NCI-H1694 treated with DMSO at 0.1 percent for 48 hours (cell line): ENCODE results near the gene GTF2A1L.
"Not testable (repeated sequence)": the region's sequence is repeated elsewhere in the genome, so short reads cannot be mapped to it uniquely, and the experiment has no call there.

ENCODE experiments used
- DNase-seq: peaks from one replicate; lab custom pipeline; 2025; lab: John Stamatoyannopoulos, UW

GTF2A1L gene

DNA sequence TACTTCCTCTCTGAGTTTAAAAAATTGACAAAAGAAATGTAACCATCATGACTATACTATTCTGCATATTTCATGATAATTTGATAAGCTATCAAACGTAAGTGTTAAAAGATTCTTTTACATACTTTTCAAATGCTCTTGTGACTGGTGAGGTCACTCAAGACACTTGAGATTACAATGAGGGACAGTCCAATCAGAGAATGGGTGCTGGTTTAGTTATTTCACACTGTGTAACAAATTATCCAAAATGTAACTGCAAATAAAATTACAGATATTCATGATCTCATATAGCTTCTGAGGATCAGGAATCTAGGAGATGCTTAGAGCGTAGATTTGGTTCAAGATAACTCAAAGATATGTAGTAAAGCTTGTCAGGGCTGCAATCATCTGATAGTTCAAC, 4.4 kb upstream of the GTF2A1L start:
- DNase-seq = no peak

DNA sequence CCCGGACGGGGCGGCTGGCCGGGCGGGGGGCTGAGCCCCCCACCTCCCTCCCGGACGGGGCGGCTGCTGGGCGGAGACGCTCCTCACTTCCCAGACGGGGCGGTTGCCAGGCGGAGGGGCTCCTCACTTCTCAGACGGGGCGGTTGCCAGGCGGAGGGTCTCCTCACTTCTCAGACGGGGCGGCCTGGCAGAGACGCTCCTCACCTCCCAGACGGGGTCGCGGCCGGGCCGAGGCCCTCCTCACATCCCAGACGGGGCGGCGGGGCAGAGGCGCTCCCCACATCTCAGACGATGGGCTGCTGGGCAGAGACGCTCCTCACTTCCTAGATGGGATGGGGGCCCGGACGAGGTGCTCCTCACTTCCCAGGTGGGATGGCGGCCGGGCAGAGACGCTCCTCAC, 3.1 kb upstream of the GTF2A1L start:
- not testable (repeated sequence) for DNase-seq

DNA sequence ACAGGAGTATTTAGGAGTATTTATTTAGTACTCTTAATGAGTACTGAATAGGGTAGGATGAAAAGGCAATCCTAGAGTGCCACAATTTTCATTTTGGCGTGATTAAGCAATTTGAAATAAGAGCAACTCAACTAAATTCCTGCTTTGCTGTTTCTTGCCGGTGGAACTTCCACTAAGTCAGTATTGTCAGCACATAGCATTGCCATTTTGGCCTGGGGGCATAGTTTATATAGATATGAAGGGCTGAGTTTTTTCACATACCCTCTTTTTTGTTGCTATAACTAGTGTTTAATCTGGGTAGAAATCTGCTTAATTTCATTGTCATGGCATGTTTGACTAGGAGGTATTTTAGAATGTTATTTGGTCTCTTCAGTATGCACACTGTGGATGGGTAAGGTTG, 1.9 kb downstream of the GTF2A1L start:
- no peak for DNase-seq

DNA sequence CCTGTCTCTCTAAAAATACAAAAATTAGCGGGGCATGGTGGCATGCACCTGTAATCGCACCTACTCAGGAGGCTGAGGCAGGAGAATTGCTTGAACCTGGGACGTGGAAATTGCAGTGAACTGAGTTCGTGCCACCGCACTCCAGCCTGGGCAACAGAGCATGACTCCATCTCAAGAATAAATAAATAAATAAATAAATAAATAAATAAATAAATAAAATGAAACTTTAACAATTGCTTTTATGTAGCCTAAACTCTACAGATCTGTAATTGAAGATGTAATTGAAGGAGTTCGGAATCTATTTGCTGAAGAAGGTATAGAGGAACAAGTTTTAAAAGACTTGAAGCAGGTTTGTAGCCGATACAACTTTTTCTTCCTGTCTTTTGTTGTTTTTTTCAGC, 2.9 kb downstream of the GTF2A1L start:
- DNase-seq = no peak

DNA sequence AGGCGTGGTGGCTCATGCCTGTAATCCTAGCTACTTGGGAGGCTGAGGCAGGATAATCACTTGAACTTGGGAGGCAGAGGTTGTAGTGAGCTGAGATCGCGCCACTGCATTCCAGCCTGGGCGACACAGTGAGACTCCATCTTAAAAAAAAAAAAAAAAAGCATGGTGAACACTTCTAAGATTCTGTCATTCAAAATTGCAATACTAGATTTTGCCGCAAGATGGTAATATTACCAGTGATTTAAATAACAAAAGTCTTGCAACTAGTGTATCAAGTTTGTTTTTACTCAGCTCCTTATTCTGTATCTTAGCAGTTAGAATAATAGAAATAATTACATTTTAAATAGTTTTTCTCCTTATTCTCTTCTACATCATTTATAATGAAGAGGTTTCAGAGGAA, 5.0 kb downstream of the GTF2A1L start:
- not testable (repeated sequence) for DNase-seq

DNA sequence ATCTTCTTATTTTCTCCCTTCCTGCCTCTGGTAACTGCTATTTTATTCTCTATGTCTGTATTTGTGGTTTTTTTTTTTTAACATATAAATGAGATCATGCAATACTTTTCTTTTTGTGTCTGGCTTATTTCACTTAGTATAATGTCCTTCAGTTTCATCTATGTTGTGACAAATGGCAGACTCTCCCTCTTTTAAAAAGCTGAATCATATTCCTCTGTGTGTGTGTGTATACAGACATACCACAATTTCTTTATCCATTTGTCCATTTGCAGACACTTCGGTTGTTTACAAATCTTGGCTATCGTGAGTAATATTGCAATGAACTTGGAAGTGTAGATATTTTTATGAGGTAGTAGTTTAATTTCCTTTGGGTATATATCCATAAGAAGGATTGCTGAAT, 7.0 kb downstream of the GTF2A1L start:
- DNase-seq = no peak

DNA sequence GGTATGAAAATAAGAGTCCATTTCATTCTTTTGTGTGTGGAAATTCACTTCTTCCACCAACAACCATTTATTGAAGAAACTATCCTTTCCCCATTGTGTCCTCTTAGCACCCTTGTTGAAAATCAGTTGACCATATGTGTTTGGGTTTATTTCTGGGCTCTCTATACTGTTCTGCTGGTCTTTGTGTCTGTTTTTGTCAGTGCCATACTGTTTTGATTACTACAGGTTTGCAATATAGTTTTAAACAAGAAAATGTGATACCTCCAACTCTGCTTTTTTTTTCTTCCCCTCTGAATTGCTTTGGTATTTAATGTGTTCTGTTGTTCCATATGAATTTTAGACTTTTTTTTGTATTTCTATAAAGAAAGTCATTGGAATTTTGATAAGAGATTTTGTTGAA, 8.4 kb downstream of the GTF2A1L start:
- DNase-seq = no peak

DNA sequence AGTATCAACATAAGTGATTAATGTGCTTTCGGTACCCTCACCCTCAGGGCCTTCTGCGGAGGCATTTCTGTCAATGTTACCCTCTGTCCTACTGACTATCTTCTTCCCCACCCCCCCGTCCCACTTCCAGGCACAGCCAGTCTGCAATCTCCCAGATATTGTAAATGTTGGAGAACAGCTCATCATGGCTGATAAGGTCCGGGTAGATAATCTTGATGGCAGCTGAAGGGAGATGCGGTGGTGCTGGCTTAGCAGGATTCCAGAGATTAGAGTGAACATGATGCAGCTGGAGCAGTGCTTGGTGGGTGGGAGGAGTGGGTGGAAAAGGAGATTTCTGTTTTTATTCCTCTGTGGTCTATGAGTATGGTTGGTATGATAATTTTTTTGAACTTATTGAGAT, 15.5 kb downstream of the GTF2A1L start:
- no peak for DNase-seq

DNA sequence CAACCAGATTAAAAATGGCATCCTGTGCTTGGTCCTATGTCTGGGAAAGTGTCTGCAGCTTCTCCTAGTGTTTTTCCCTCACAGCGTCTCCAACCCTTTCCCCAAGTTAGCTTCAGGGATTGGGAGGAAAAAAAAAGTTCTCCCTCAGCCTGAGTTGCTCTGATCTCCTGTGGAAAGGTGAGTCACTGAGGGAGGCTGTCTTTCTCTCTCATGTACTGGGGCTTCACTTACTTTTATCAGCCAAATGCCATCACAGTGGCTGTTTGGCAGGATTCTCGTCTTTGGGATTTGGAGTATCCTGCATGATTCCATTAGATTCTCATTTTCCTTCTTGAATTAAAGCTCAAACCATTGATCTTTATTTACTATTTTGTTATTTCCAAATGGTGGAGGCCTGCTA, 18.1 kb downstream of the GTF2A1L start:
- DNase-seq = no peak

DNA sequence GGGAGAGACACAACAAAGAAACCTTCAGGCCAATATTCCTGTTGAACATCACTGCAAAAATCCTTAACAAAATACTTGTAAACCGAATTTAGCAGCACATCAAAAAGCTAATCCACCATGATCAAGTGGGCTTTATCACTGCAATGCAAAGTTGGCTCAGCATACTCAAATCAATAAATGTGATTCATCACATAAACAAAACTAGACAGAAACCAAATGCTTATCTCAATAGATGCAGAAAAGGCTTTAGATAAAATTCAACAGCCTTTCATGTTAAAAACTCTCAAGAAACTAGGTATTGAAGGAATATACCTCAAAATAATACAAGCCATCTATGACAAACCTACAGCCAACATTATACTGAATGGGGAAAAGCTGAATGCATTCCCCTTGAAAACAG, 20.6 kb downstream of the GTF2A1L start:
- no peak for DNase-seq

DNA sequence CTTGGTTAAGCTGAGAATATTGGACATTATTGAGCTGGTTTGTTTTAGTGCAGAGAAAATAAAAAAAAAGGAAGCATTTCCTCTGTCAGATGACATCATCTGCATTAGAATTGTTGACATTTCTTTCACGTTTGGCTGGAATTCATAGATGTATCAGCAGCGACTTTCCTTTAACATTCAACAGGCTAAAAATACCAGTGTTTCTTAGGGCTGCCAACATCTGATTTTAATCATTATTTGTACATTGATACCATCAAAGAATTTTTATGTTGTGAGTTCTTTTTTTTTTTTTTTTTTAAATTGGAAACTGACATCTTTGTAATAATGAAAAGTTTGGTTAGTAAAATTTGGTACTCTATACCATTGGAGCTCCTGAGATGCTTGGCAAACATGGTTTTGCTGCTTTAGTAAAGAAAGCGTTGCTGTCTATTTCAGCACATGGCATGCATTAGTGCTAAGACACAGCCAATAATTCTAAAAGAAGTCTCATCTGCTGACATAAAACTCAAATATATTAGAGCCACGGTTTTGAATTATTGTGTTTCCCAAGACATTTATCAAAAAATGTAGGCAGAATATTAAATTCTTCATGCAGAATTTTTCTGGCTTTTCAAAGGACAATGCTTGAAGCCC, 33.6 kb downstream of the GTF2A1L start:
- no peak for DNase-seq

DNA sequence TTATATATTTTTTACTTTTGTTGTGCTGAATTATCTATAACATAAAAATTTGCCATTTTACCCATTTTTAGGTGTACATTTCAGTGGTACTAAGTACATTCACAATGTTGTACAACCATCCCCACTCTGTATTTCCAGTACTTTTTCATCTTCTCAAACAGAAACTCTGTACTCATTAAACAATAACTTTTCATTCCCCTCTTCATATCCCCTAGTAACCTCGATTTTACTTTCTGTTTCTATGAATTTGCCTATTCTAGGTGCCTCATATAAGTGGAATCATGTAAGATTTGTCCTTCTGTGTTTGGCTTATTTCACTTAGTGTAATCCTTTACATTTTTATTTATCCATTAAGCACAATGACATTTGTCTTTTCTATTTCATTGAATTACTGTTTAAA, 51.3 kb downstream of the GTF2A1L start:
- no peak for DNase-seq

DNA sequence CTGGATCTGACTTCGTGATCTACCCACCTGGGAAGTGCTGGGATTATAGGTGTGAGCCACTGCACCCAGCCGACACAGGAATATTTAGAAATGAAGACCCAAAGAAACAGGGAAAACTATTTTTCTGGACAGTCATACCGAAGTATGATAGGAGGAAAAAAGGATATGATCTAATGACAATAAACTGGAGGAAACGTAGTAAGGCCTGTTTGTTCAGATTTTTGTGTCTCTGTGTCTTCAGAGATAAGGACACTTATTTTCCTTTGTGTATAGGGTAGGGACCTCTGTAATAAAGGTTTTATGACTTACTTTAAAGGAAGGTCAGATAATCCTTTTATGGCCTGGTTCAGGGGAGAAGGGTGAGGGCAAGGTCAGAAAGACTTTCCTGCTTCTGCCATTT, 55.9 kb downstream of the GTF2A1L start:
- no peak for DNase-seq

DNA sequence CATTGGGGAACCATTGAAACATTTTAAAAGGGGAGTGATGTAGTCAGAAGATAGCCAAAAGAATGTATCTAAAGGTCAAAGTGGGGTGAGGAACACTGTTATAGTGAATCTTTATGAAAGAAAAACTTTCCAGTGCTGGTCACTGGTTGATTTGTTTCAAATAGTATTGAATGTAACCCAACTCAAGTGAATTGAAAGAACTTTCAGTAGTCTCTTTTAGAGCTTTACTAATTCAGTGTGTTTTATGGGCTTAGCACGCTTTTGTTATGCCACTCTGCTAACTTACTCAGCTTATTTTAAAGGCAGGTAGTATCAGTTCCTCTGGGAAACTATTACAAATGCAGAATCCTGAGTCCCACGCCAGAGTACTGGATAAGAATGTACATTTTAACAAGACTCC, 57.3 kb downstream of the GTF2A1L start:
- no peak for DNase-seq

DNA sequence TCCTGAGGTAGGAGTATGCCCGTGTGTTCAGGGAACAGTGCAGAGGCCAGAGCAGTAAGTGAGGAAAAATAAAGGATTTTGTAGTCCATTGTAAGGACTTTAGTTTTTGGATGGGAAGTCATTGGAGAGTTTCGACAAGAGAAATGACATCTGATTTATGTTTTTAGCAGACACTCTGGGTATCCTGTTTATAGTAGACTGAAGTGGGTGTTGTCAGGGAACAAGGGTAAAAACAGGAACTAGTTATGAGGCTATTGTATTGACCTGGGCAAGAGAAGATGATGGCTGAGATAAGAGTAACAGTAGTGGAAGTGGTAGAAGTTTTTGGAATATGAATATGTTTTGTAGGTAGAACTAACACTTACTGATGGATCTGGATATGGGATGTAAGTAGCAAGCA, 59.8 kb downstream of the GTF2A1L start:
- DNase-seq = no peak

DNA sequence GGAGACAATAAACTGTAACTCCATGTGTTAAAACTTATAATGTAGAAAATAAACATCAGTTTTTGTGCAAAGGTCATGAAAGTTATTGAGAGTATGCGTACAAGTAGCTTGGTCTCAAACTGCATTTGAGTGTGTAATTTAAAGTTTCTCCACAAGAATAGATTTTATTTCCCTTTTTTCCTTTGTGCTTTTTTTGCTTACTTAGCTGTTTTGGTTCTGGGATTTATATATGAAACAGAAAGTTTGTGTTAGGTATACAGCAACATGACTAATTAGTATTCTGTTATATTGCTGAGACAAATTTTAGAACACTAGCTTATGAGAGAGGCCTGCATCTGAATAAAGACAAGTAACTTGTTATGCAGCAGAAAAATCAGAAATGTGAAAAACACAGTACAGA, 67.5 kb downstream of the GTF2A1L start:
- no peak for DNase-seq

DNA sequence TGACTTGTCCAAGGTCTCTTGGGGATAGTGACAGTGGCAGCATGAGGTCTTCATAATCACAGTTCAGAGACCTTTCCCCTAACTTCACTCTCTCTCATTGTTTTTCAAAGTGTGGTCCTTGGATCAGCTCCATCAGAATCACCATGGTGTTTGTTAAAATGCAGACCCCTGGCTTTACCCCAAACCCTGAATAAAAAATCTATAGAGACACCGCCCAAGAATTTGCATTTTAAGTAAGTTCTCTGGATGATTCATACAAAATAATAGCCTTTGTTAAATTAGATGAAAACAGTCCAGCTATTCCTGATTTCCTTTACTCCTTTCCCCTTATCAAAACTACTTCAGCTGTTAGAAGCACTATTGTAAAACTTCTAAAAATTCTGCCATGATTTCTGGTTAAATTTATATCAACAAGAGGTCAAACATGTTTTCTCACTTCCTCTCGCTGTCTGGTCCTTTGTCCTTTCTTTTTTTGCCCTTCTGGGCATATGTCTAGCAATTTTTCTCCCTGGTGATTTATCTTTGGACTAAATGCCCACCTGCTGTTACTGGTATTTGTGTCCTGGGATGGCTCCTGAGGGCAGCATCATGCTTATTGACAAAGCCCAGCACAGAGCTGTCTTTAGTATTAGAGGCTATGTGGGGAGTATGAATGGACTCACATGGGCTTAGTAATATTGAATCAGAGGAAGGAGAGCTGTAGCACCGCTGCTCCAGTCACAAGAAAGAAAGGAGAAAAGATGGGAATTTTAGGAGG, 74.5 kb downstream of the GTF2A1L start:
- no peak for DNase-seq

DNA sequence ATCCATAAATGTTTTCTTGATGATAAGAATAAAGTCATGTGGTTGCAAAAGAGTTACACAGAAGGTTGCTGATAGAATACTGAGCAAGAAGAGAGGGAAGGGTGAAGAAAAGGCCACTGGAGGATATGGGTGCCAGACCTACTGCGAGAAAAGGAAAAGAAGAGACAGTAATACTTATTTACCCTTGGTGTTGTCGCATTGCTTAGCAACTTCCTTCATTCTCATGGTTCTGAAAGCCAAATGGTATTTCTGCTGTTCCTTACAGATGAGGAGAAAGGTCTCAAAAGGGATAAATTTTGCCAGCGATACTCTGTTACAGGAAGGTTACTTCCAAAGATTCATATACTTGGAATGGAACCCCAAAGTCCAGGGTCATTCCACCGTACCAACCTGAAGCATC, 75.4 kb downstream of the GTF2A1L start:
- no peak for DNase-seq

DNA sequence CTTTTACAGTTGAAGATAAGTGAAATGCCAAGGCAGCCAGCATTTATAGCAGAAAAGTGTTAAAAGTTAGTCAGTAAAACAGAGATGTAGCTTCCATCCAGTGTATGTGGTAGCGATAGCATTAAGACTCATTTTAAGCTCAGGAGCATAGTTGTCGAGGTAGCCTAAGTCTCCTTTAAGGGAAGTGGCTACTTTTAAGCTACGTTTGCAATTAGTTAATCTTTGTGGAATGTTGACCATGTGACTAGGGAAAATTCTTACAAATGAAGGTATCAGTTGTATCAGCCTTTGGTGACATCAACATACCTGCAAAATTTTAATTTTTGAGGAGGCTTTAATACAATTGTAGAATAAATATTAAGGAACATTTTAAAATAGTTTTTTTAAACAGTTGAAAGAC, 76.0 kb downstream of the GTF2A1L start:
- DNase-seq = no peak

DNA sequence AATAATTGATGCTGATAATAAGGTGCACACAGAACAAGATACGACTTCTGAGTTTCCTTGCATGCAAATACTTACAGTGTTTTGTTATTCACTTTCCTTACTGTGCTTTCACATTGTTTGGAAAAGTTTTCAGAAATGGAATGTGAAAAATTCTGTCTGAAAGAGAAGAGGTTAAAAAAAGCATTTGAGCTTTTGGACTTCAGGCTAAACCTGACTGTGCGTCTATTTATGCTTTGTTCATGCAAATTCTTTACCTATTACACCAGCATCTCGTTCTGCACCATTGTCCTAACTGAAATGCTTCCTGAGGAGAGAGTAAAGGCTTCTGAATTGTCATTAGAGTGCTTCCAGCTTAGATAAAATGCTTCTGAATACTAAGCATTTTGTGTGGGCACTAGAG, 76.5 kb downstream of the GTF2A1L start:
- DNase-seq = no peak

DNA sequence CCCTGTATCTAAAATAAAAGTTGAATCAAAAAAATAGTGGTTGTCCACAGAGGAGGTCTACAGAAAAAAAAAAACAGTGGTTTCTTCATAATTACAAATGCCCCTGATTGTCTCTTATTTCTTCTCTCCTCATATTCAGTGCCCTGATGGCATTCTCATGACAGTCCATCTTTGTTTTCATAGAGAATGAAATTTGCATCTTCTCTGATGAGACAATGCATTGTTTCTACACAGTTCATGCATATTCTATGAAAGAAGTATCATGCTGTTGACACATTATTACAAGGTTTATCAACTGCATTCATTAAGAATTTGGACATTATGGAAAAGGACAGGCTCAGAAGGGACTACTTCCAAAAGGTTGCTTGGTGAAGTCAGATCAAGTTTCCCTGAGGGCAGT, 78.3 kb downstream of the GTF2A1L start:
- no peak for DNase-seq

DNA sequence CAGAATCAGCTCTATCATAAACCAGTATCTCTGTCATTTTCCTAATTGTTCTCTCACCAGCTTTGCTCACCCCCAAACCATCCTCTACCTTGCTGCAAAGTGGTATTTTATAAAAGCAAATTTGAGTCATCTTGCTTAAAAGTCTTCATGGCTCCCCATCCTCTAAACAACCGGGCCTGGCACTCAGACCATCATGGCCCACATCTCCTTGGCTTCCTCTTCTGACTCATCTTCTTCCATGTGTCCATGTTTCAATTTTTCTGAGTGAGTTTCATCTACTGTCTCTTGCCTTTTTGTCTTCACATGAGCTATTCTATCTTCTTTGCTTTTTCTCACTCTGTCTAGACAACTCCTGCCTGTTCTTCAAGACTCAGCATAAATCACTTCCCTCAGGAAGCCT, 79.2 kb downstream of the GTF2A1L start:
- DNase-seq = no peak

DNA sequence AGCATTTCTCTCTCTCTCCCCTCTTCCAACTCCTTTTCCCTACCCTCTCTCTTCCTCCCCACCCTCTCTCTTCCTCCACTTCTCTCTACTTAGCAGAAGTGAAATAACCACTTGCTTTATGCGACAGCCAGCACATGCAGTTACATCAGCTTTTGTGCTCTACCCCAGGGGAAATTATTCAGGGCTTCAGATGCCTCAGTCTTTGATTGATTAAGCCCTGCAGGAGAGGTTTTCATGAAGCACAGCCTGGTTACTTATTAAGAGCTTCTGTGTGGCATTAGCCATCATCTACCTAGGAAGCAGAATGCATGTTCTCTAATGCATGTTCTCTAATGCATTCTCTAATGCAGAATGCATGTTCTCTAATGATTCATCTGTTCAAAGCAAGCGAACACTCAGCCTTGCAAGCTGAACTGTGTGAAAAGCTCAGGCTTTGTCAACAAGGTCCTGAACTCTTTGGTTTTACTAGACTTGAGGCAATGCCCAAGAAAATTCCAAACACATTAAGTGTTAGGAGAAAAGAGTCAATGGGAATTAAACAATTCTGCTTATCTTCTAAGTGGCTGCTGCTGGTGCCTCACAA, 81.8 kb downstream of the GTF2A1L start:
- DNase-seq = no peak

DNA sequence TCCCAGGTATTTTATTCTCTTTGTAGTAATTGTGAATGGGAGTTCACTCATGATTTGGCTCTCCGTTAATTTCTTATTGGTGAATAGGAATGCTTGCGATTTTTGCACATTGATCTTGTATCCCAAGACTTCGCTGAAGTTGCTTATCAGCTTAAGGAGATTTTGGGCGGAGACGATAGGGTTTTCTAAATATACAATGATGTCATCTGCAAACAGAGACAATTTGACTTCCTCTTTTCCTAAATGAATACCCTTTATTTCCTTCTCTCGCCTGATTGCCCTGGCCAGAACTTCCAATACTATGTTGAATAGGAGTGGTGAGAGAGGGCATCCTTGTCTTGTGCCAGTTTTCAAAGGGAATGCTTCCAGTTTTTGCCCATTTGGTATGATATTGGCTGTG, 86.0 kb downstream of the GTF2A1L start:
- DNase-seq = not testable (repeated sequence)
